Germinal center (tissue), 1 donor: ENCODE data around the gene TCAIM.
A peak's percentile ranks its signal among the peaks of the same experiment; 100 is the strongest.

Experiments
- DNase-seq: peaks from one replicate; pipeline ENCODE4 v3.0.0; 2012; ENCODE audit warnings: mixed read lengths, low spot score

The TCAIM gene, protein sequence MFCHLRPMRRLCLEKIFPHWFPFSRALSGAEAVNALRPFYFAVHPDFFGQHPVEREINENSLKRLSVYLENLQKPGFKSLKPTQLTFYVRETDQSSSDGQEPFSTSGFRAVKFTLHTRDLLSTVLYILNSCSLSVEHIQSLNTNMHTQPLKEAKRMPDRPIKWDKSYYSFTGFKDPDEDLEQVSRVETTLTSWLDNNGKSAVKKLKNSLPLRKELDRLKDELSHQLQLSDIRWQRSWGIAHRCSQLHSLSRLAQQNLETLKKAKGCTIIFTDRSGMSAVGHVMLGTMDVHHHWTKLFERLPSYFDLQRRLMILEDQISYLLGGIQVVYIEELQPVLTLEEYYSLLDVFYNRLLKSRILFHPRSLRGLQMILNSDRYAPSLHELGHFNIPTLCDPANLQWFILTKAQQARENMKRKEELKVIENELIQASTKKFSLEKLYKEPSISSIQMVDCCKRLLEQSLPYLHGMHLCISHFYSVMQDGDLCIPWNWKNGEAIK

DNA sequence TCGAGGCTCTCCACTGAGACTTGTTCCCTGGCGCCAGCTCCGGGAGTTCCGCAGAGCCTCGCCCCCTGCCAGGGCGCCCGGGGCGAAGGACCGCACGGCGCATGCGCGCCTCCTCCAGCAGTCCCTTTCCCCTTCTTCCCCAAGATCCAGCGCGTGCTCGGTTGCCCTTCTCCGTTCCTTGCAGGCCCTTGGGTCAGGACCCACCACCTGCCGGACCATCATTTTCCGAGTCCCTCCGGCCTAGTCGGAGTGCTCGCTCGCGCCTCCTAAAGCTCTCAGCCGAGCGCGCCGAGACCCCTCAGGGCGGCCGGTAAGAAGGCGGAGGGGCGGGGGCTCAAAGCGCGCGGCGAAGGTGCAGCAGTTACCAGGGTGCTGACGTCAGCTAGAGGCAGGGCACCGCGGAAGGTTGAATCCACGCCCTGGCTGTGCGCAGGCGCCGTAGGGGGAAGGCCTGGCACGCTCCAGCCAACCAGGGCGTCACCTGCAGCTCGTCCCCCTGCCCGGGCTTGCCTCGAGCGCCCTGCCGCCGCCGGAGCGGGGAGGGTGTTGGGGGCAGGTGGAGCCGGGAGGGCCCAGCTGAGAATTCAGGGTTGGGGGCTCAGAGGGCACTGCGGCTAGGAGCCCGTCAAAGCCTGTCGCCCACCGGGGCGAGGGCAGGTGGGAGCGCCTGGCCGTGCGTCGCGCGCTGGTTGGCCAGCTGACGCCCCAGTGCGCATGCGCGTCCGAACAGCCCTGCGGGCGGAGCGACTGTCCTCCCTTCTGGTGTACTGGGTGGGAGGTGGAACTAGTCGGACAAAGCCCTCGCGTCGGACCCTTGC is at the start of gene TCAIM:
TCAIM (plus strand) TSS at position 757 of the 818 bp plus-strand sequence. CDS start 16,017 bp downstream, outside the sequence.
- DNase-seq, result peak; percentile 99

DNA sequence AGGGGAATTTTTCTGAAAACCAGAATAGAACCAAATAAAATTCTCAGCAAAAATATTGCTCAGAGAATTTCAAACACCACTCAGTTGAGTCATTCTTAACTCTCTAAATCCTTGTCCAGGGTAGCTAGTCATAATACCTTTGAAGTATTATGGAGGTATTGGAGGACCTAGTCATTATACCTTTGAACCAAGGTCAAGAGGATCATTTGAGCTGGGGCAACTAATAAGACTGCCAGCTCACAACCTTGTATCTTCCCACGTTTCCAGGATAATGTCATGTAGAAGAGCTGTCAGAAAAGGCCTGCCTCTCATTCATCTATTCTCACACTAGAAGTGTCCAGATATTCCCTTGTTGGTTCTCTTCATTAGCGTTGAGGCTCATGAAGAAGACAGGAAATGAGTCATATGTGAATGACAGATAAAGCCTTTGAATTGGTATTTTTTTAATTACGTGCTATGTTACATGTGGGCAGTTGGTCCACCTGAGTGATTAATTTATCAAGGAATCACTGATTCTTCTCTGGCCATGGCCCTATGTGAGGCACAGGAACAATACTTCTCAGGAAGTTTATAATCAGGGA is 48.6 kb upstream of the TCAIM start:
- no peak for DNase-seq

DNA sequence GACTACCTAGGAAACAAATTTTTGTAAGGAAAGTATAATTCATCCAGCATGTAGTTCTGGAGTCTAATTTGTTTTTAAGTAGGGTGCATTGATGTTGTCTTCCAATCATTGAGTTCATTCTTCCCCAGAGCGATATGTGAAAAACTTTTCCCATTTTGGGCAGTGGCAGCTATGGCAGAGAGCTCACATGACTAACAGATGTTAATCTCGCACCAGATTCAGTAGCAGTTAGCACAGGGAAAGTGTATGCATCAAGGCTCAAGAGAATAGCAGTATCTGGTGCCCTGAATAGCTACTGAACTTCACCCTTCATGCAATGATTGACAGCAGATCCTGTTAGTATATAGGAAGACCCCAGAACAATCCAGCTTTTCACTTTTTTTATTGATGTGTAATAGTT is 46.3 kb upstream of the TCAIM start:
- no peak for DNase-seq

DNA sequence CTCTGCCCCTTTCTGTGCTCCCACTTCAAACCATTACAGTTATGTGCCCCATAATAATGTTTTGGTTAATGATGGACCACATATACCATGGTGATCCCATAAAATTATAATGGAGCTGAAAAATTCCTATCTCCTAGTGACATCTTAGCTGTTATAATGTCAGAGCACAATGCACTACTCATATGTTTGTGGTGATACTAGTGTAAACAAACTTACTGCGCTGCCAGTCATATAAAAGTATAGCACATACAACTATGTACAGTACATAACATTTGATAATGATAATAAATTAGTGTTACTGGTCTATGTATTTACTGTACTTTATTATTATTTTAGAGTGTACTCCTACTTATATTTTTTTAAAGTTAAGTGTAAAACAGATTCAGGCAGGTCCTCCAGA is 45.6 kb upstream of the TCAIM start:
- no peak for DNase-seq

DNA sequence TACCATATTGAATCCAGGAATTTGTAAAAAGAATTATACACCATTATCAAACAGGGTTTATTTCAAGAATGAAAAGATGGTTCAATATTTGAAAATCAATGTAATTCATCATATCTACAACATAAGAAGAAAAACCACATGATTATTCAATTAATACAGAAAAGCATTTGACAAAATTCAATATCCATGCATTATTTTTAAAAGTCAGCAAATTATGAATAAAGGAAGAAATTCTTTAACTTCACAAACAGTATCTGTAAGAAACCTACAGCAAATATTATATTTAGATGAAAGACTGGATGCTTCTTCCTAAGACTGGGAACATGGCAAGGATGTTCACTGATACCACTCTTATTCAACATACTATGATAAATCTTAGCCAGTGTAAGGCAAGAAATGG is 41.3 kb upstream of the TCAIM start:
- DNase-seq, result no peak

DNA sequence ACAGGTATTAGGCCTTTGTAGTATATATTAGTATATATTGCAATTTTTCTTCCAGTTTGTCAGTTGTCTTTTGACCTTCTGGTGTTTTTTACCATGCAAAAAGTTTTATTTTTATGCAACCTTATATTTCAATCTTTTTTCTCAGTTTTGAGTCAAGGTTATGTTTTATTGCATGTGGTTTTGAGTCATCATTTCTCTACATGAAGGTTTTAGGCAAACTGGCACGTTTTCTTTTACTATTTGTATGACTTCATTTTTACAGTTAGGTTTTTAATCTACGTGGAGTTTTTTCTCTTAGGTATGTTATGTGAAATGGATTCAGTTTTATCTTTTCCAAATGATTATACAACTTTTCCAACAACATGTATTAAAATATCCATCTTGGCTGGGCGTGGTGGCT is 36.8 kb upstream of the TCAIM start:
- no peak for DNase-seq

DNA sequence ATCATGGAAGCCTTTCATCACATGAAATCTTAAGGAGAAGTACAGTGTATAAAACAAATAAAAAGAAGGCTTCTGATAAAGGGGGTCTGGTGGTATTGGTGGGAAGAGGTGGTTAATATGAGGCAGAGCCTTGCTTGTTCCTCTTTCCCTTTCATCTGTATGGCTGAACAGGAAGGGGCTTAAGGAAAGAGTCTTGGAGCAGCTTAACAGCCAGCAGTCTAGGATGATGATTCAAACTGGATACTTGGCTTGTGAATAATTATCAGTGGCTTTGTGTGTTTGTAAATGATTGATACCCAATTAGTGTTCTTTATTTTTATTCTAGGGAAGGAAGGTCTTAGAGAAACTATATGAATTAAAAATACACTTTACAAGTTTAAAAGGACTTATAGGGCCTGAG is 29.1 kb upstream of the TCAIM start:
- DNase-seq, result no peak

DNA sequence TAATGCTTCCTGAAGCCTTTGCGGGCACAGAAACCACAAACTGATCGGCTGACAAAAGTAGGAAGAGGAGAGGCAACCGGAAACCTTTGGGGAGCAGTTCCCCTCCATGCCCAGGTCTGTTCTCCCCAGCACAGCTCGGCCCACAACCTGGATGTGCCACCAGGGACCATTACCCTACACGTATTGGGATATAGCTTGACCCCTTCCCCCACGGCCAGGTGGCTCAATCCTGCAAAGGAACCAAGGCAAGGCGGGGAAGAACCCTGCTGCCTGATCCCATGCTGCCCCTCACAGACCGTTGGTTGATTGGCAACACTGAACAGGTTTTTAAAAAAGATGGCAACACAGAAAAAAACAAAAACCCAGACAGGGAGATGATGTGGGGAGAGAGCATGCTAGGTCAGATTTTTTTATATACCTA is 19.7 kb upstream of the TCAIM start:
- no peak for DNase-seq

DNA sequence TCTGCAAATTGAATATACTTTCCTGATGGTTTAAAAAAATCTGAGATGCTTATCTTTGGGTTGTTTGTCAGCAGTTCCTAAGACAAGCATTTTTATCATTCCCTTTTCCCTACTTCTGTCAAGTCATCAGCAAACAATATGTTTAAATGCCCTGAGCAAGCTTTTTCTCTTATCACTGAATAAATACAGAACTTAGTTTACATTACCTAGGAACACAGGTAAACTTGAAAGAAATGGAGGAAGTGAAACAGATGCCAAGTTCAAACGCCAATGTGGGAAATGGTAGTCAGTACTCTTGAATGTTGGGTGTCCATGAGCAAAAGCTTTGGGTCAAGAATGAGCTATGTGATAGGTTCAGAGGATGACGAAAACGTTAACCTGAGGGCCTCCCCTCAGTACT is 17.2 kb upstream of the TCAIM start:
- no peak for DNase-seq

DNA sequence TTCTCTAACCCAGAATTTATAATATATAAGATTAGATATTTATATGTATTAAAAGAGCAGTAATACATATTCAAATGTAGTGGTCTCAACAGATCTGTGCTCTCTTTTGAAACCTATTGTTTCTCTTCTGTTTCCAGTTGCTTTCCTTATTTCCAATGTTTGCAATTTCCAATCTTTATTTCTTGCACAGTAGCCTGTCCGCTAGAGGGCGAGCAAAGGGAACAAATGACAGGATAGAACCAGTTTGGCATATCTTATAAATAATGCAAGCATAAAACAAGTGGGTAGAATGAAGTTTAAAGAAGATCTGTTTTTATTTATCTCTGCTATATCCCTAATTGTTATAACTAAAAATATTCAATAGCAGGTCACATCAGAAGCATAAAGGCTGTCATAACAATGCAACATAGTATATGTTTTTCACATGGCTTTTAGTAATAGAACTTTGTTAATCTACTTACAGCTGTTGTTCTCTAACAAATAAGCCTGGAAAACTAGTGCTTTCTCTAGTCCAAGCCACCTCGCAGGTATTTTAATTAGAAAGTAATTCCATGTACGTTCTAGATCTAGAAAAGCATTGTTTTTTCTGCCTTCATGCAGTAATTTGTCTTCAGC is 15.1 kb upstream of the TCAIM start:
- no peak for DNase-seq

DNA sequence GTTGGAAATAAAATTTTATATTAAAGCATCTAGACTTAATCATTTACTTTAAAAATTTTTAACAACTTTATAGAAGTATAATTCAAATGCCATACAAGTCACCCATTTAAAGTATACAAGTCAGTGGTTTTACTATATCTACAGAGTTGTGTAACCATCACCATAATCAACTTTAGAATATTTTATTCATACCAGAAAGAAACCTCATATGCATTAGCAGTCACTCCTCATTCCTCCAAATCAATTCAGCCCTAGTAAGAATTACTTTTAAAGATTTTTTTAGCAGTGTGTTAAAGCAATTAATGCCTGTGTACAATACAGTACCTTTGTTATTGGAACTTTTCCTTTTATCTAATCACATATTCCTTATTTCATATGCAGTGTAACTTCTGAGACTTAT is 14.0 kb upstream of the TCAIM start:
- no peak for DNase-seq

DNA sequence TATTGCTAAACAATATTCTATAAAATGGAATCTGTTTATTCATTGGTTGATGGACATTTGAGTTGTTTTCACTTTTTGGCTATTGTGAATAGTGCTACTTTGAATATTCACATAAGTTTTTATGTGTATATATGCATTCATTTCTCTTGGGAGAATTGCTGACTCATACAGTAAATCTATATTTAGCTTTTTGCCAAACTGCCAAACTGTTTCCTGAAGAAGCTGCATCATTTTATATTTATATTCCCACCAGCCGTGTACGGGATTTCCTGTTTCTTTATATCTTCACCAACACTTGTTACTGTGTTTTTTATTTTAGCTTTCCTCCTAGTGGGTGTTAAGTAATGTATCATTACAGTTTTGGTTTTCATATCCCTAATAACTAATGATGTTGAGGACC is 12.5 kb upstream of the TCAIM start:
- DNase-seq, result no peak

DNA sequence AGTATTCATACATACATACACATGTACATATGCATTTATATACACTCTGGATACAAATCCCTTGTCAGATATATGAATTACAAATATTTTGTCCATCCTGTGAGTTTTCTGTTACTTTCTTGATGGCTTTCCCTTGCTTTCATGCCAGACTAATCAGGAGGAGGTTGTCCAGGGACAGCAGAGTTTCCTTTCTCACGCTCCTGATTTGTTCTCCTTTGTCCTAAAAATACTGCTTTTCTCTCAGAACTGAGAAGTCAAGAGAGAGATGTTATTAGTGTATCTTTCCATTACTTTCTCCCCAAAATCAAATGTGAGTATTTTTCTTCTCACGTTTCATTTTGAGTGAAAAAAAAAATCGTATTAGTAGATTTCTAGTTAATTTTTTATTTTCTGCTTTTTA is 12.1 kb upstream of the TCAIM start:
- no peak for DNase-seq

DNA sequence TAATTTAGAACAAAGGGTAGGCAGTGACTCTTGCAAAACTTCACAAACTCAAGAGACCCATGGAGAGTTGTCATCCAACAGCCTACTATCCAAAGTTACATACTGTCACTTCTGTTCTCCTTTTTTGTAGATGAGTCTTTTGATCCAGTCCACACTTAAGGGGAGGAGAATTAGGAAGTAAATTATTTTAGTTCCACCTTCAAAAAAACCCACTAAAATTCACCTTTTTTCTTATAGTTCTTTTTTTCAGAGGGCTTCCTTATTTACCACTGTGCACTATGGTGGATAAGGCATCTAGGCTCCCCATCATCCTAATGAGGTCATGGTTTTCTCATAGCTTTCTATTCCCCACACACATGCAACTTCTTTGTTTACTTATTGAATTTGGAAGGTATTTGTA is 8.6 kb upstream of the TCAIM start:
- no peak for DNase-seq

DNA sequence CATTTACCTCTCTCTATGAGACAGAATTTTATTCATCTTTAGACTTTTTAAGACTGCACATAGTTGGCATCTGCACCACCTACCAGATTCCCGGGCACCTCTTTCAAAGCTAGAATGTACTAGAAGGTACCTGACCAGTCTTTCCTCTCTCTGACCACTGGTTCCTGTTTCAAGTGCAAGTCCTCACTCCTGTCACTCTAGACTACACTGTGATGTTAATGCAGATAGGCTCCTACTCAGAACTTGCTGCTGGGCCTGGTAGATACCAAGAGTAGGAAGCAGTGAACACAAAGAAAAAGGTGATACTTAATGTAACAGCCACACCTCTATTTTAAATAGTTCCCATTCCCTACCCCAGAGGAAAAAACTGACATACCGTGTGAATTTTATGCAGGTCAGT is 8.1 kb upstream of the TCAIM start:
- DNase-seq, result no peak

DNA sequence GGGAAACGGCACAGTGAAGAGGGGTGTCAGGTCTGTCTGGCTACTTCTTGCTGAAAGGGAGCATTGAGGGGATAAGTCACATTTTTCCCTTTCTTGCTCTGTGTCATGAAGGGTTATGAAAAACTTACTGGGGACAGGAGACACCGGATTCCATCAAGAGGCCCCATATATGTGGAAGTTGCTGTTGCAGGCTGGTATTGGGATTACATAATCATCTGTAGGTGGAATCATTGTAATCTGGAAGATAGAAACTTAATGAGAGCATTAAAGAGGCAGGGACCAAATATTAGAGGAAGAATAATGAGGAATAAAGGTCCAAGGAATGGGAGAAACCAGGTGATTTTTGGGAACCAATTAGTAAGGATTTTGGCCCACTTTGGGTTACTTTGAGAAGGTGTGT is 4.2 kb upstream of the TCAIM start:
- DNase-seq, result no peak

DNA sequence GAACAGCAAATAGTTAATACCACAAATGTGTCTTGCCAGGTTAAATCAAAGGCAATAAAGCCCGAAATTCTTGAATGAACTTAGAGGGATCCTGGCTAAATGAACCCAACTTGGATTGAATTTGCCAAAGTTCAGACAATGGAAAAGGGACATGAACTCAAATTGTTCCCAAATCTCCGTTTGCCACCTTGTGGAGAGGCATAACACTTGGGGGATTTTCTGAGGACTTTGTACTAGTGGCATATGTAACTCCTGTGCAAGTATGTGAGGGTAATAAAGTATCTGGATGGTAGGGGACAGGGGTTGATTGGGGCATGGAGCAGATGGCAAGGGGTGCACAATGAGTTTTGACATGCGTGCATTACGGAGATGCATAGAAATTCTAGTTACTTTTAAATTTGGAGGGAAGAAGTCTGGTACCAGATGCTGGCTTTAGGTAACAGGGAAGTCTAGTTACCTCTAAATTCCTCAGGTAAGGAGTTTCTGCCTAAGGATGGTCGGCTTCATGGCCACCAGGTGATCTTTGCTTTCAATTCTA is 1.2 kb upstream of the TCAIM start:
- no peak for DNase-seq

DNA sequence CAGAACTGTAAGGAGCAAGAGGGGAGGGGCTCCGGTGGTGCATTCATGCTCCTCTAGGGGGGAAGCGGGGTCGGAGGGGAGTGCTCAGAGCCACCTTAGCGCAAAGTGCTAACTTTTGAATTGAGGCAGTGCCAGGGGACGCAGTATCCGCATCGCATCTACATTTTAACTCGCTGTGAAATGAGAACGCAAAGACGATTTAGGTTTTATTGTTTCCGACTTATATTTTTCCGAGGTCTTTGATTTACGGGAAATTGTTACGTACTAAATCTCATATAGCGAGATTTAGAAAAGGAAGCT is 212 bp downstream of the TCAIM start:
- DNase-seq, result no peak

DNA sequence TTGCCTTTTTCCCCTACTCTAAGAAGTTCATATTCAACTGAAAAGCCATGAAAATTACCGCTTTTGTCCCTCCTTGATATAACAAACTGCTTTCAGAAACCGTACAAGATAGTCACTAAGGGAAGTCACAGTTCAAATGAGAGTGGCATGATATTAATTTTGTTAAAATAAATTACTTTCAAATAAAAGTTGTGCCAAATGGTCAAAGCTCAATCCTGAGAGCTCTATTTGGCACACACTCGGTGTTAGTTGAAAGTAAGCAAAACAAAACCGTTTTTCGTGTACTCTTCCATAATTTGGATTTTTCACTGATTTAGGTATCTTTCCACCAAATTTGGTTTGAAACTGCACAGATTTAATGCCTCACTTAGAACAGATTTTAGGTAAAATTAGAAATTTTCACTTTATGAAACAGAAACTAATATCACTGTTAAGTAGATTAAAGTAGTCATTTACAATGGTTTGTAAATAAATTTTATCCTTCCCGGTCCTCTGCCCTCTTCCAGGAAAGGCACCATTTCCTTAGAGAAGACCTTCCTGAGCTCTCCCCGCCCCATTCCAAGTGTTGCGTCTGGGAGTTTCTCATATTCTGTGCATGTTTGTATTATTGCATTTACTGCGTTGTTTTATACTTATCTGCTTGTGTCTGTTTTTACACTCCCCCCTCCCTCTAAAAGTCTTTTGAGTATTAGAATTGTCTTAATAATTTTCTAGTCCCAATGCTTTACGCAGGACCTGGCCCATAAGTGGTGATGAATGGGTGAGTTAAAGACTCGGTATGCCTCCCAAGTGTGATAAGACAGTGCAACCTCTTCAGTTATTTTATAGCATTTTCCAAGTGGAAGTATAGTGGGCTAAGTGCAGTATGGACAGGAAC is 853 bp downstream of the TCAIM start:
- no peak for DNase-seq

DNA sequence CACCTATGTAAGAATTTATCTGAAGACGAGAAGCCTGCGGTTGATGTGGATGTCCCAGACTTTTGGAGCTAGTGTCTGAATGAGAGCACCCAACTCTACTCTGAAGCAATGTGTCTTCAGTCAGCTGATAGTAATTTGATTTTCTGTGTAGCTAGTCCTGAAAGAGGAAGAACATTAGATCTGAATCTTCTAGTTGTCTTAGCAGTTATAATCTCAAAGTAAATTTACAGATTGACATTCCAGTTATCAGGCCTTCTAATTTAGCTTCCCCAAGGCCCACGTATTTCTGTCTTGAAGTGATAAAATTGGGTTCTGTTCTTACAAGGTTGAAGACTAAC is 1.5 kb downstream of the TCAIM start:
- DNase-seq, result no peak

DNA sequence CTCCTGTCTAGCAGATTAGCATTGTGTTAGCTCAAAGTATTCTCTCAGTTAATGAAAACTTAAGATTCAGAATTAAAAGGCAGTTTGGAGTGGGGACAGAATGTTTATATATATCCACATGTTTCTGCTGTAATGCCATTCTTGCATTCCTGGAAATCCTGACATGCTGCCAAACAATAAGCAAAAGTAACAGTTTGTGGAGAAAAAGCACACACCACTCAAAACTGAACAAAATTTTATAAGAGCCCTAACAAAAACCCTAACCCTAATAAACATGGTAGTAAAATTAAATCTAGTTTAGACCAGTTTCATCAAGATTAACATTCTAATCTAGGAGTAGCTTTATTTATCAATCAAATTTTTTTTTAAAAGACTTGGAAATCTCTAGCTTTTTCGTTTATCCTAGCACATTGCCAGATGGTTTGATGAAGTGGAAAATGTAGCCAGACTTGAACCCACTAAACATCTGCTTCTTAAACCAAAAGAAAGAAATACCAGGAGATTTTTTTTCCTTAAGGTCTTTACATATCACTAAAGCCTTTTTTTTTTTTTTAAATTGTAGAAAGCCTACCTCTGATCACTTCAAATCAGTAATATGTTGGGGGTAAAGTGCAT is 3.7 kb downstream of the TCAIM start:
- DNase-seq, result no peak
